BJ (cell line): ENCODE data around the gene CEP112. TPM values are rescaled to one million over a fixed set of nuclear protein-coding genes. Genes with fewer than 3 reads are reported as not detected.

Experiments
- CTCF ChIA-PET: fragments of 350-600 bp; formaldehyde crosslinking; extraction: SDS; loops from one replicate; lab custom pipeline; 2021; ENCODE audit warnings: antibody characterized with exemption, inconsistent platforms; lab: Yijun Ruan, JAX
- POLR2A ChIA-PET: fragments of 300-600 bp; sonication (Branson Sonifier 250); formaldehyde crosslinking; extraction: SDS; loops from one replicate; lab custom pipeline; 2021; ENCODE audit warnings: antibody characterized with exemption; lab: Charles Lee
- DNase-seq: peaks from one replicate; pipeline ENCODE4 v3.0.0-alpha.2; 2011; ENCODE audit warnings: low read depth
- H3K27me3 ChIP-seq: 2 replicates; pipeline ENCODE4 v1.6.0; 2011; ENCODE audit warnings: low read length; ENCODE audit not compliant: control insufficient read depth, insufficient read depth
- H3K36me3 ChIP-seq: 2 replicates; pipeline ENCODE4 v1.5.1; 2011; ENCODE audit warnings: low read length; ENCODE audit not compliant: control insufficient read depth, insufficient read depth
- H3K4me3 ChIP-seq: 2 replicates; pipeline ENCODE4 v1.5.1; 2011; ENCODE audit warnings: low read depth, mild to moderate bottlenecking, control low read depth, low read length
- CTCF ChIP-seq: IDR thresholded peaks from 2 replicates; pipeline ENCODE4 v1.5.1; 2011; ENCODE audit warnings: low read depth, mild to moderate bottlenecking, control low read depth, inconsistent platforms, low read length, moderate library complexity; ENCODE audit not compliant: insufficient read depth
- polyA plus RNA-seq: library from polyadenylated mRNA; depleted of rRNA; stranded (reverse); fragments of >200 nt; gene quantifications from 2 replicates; pipeline ENCODE4 v1.2.3, GENCODE V29; 2011

Gene CEP112
- polyA plus RNA-seq, 1 experiment = 3.3 TPM

- no peak for DNase-seq
- no peak for TF ChIP-seq CTCF
- H3K4me3 ChIP-seq = no peak overlapping the region
- no peaks in the 10 kb centered on the region; the same call in 1 of the 2 replicates for H3K27me3 ChIP-seq
- CTCF ChIA-PET = no interaction called here
- H3K36me3 ChIP-seq = no peaks in the 10 kb centered on the region
- POLR2A ChIA-PET = no interaction called here
These were observed 494.3 kb downstream of the CEP112 start for GRCh38 chr17:65697661-65698060.

GRCh38 chr17:65696739-65697394 lies 495.1 kb downstream of the CEP112 start:
- ChIA-PET CTCF (no interaction called here), POLR2A (no interaction called here)
- no peak for TF ChIP-seq CTCF
- no peaks in the 10 kb centered on the region; the same call in 1 of the 2 replicates for H3K27me3 ChIP-seq
- DNase-seq = peak; percentile 67
- H3K4me3 ChIP-seq = no peak overlapping the region
- H3K36me3 ChIP-seq = no peaks in the 10 kb centered on the region

- H3K27me3 ChIP-seq = no peaks in the 10 kb centered on the region
- no peak for DNase-seq
- TF ChIP-seq CTCF = no peak
- no peak overlapping the region for H3K4me3 ChIP-seq
- ChIA-PET CTCF (interaction anchor here (0.7 kb wide), 1 partner anchor 31 kb away, joined by 3 read pairs; no protein-coding TSS in a partner anchor), POLR2A (no interaction called here)
- H3K36me3 ChIP-seq = no peaks in the 10 kb centered on the region
These were observed 497.3 kb downstream of the CEP112 start for GRCh38 chr17:65694601-65695000.

- POLR2A ChIA-PET = no interaction called here
- CTCF ChIA-PET = interaction anchor here (0.8 kb wide), 1 partner anchor 422 kb away, joined by 3 read pairs; no protein-coding TSS in a partner anchor
These were observed 501.2 kb downstream of the CEP112 start for GRCh38 chr17:65690626-65691310.

More at GRCh38 chr17:65690626-65691310, 501.2 kb downstream of the CEP112 start:
- Histone ChIP-seq H3K36me3 (no peaks in the 10 kb centered on the region), H3K27me3 (no peaks in the 10 kb centered on the region), H3K4me3 (no peak overlapping the region)
- DNase-seq = no peak
- no peak for TF ChIP-seq CTCF
